BJ (cell line): ENCODE data around the gene IPO13. TPM values are rescaled to one million over a fixed set of nuclear protein-coding genes. Genes with fewer than 3 reads are reported as not detected.

ENCODE experiments used
- CTCF ChIA-PET: fragments of 350-600 bp; formaldehyde crosslinking; extraction: SDS; loops from one replicate; lab custom pipeline; 2021; ENCODE audit warnings: antibody characterized with exemption, inconsistent platforms; lab: Yijun Ruan, JAX
- POLR2A ChIA-PET: fragments of 300-600 bp; sonication (Branson Sonifier 250); formaldehyde crosslinking; extraction: SDS; loops from one replicate; lab custom pipeline; 2021; ENCODE audit warnings: antibody characterized with exemption; lab: Charles Lee
- DNase-seq: peaks from one replicate; pipeline ENCODE4 v3.0.0-alpha.2; 2011; ENCODE audit warnings: low read depth
- H3K27me3 ChIP-seq: 2 replicates; pipeline ENCODE4 v1.6.0; 2011; ENCODE audit warnings: low read length; ENCODE audit not compliant: control insufficient read depth, insufficient read depth
- H3K36me3 ChIP-seq: 2 replicates; pipeline ENCODE4 v1.5.1; 2011; ENCODE audit warnings: low read length; ENCODE audit not compliant: control insufficient read depth, insufficient read depth
- H3K4me3 ChIP-seq: 2 replicates; pipeline ENCODE4 v1.5.1; 2011; ENCODE audit warnings: low read depth, mild to moderate bottlenecking, control low read depth, low read length
- polyA plus RNA-seq: library from polyadenylated mRNA; depleted of rRNA; stranded (reverse); fragments of >200 nt; gene quantifications from 2 replicates; pipeline ENCODE4 v1.2.3, GENCODE V29; 2011
- TF ChIP-seq, protein P1 (sequence below): IDR thresholded peaks from 2 replicates; pipeline ENCODE4 v1.5.1; 2011; ENCODE audit warnings: low read depth, mild to moderate bottlenecking, control low read depth, inconsistent platforms, low read length, moderate library complexity; ENCODE audit not compliant: insufficient read depth

Gene IPO13
- polyA plus RNA-seq, 1 experiment = 24.8 TPM

DNA sequence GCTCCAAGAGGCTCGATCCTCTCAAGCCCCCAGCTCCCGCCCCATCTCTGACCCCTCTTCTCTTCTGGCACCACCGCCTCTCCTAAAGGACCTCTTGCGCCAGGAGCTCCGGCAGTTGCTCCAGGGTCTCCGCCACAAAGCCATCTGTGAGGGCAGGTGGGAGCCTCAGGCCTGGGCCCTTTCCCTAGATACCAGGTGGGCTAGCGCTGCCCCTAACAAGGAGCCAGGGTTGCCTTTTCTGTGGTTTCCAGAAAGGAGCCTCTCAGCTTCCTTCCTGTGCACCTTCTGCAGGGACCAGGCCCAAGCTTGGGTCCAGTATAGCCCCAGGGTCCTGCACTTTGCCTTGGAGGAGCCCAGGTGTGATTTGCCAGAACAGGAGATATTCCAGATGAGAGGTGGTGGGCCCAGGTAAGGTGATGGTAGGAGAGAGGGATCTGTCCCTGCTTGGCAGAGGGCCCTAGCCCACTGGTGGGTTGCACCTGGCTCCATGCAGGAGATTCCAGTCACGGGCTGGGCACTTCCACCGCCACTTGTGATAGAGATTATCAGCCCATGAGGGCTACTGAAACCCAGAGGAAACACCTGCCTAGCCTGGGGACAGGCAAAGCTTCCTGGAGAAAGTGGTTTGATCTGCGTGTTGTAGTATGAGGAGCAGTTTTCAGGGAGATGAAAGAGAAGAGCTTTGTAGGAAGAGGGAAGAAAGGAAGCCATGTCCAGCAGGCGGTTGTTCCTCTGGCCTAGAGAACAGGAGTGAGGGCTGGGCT lies 45.7 kb downstream of the IPO13 start:
- CTCF ChIA-PET = interaction anchor here (1.1 to 5.4 kb wide), 5 partner anchors 8 to 229 kb away, joined by 3 to 44 read pairs (median 4); no protein-coding TSS in a partner anchor
- DNase-seq = no peak
- no peaks in the 10 kb centered on the region for H3K27me3 ChIP-seq
- peak overlapping the region; percentile 68 for H3K4me3 ChIP-seq
- TF ChIP-seq, protein P1, sequence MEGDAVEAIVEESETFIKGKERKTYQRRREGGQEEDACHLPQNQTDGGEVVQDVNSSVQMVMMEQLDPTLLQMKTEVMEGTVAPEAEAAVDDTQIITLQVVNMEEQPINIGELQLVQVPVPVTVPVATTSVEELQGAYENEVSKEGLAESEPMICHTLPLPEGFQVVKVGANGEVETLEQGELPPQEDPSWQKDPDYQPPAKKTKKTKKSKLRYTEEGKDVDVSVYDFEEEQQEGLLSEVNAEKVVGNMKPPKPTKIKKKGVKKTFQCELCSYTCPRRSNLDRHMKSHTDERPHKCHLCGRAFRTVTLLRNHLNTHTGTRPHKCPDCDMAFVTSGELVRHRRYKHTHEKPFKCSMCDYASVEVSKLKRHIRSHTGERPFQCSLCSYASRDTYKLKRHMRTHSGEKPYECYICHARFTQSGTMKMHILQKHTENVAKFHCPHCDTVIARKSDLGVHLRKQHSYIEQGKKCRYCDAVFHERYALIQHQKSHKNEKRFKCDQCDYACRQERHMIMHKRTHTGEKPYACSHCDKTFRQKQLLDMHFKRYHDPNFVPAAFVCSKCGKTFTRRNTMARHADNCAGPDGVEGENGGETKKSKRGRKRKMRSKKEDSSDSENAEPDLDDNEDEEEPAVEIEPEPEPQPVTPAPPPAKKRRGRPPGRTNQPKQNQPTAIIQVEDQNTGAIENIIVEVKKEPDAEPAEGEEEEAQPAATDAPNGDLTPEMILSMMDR = no peak
- POLR2A ChIA-PET = interaction anchor here (1.3 kb wide), 1 partner anchor 17 kb away, joined by 3 read pairs; the partner anchor contains the start of gene ATP6V0B
- H3K36me3 ChIP-seq = peaks cover 1% of the 10 kb centered on the region; the same call in 1 of the 2 replicates

DNA sequence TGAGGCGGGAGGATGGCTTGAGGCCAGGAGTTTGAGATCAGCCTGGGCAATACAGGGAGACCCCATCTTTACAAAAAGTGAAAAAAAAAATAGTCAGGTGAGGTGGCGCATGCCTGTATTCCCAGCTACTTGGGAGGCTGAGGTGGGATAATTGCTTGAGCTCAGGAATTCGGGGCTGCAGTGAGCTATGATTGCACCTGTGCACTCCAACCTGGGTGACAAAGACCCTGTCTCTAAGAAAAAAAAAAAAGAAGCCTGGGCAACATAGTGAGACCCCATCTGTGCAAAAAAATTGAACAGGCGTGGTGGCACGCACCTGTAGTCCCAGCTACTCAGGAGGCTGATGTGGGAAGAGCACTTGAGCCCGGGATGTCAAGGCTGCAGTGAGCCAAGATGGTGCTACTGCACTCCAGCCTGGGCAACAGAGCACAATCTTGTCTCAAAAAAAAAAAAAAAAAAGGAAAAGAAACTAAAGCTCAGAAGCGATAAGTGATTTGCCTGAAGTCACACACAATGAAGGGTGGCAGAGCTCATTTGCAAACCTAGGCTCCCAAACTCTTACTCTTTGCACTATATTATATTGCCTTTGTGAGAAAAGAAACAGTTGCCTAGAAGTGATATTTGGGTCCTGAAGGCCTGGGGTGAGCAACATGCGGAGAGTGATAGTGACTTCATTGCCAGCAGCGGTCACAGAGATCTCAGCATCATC lies 46.6 kb downstream of the IPO13 start:
- DNase-seq = no peak

DNA sequence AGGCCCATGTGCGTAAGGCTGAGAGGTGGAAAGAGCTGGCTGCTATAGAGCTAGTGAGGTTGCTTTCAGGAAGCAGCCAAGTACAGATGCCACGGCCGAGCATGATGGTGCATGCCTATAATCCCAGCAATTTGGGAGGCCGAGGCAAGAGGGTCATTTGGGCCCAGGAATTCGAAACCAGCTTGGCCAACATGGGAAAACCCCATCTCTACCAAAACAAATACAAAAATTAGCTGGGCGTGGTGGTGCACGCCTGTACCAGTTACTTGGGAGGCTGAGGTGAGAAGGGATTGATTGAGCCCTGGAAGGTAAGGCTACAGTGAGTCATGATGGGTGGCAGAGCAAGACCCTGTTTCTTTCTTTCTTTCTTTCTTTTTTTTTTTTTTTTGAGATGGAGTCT lies 47.3 kb downstream of the IPO13 start:
- POLR2A ChIA-PET = no interaction called here
- CTCF ChIA-PET = interaction anchor here (1.2 to 5.4 kb wide), 3 partner anchors 12 to 90 kb away, joined by 4 to 44 read pairs (median 17); no protein-coding TSS in a partner anchor

More for the DNA sequence above, 46.6 kb downstream of the IPO13 start:
- TF ChIP-seq, protein P1 = no peak
- Histone ChIP-seq H3K4me3 (no peak overlapping the region), H3K36me3 (peaks cover 6% of the 10 kb centered on the region; the same call in 1 of the 2 replicates), H3K27me3 (no peaks in the 10 kb centered on the region)
- ChIA-PET POLR2A (no interaction called here), CTCF (interaction anchor here (1.2 to 5.4 kb wide), 4 partner anchors 12 to 91 kb away, joined by 4 to 44 read pairs (median 10); no protein-coding TSS in a partner anchor)

DNA sequence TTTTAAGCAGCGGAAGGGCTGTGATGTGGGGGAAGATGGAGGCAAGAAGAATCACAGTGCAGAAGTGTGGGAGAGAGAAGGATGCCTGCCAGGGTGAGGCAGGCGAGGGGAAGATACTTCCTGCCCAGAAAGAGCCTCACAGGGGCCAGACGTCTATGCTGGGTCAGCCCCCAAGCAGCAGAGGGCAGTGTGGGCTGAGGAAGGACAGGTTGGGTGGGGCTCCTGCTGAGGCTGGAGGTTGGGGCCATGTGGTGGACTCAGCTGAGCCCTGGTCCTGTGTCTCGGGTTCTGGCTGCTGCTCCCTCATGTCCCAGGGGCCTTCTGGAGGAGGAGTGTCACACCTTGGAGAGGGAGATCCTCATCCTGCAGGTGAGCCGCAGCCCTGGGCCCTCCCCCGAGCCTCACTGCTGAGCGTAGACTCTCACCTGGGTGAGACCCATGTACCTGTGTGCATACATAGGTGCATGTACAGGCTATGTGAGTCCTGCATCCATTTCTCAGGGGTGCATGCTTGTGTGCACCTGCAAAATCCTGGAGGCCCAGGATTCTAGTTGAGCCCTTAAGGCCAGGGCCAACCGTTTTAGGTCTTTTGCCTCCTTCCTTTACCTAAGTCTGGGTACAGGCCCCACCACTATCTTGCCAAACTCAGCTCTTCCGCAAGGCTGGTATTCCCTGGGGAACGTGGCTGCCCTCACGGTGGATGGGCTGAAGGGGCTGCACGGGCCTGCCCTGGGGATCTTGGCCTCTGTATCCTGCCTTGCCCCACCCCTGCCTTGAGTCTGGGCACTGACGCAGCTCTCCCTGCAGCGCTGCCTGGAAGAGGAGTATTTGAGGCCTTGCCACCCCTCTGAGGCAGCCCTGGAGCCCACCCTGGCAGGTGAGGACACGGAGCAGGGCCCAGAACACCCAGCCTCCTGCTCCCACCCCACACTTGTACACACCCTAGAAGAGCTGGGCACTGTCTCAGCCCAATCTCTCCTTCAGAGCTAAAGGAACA lies 48.3 kb downstream of the IPO13 start:
- CTCF ChIA-PET = interaction anchor here (0.7 to 1.6 kb wide), 2 partner anchors 10 to 53 kb away, joined by 8 to 10 read pairs; no protein-coding TSS in a partner anchor
- H3K27me3 ChIP-seq = no peaks in the 10 kb centered on the region
- no peak for DNase-seq
- H3K4me3 ChIP-seq = no peak overlapping the region
- H3K36me3 ChIP-seq = peaks cover 13% of the 10 kb centered on the region
- TF ChIP-seq, protein P1 = peak; percentile 47
- POLR2A ChIA-PET = no interaction called here

More for the DNA sequence above, 47.3 kb downstream of the IPO13 start:
- Histone ChIP-seq H3K27me3 (no peaks in the 10 kb centered on the region), H3K4me3 (no peak overlapping the region), H3K36me3 (peaks cover 9% of the 10 kb centered on the region)
- TF ChIP-seq, protein P1 = no peak
- no peak for DNase-seq
